Suprapubic skin (tissue), 4 donors: Measurements from ENCODE around the gene GALNT17. TPM values are rescaled to one million over a fixed set of nuclear protein-coding genes. Genes with fewer than 3 reads are reported as not detected.

Source experiments
- DNase-seq, 2 donors: peaks; one replicate each; pipeline ENCODE4 v3.0.0-alpha.2; 2019; ENCODE audit warnings: low spot score in 2 of 2
- H3K27ac ChIP-seq: fragments of 200-600 bp; sonication (generic); one replicate; pipeline ENCODE4 v1.5.1; 2019
- H3K27me3 ChIP-seq: fragments of 200-600 bp; sonication (generic); one replicate; pipeline ENCODE4 v1.5.1; 2019
- H3K36me3 ChIP-seq: fragments of 200-600 bp; sonication (generic); one replicate; pipeline ENCODE4 v1.5.1; 2019
- H3K4me1 ChIP-seq: fragments of 200-600 bp; sonication (generic); one replicate; pipeline ENCODE4 v1.5.1; 2019
- H3K4me3 ChIP-seq: fragments of 200-600 bp; sonication (generic); one replicate; pipeline ENCODE4 v1.5.1; 2019; ENCODE audit warnings: mild to moderate bottlenecking
- H3K9me3 ChIP-seq: fragments of 200-600 bp; sonication (generic); one replicate; pipeline ENCODE4 v1.5.1; 2019
- EP300 ChIP-seq: sonication (generic); formaldehyde crosslinking; IDR thresholded peaks from one replicate; pipeline ENCODE4 v1.6.1; 2017; ENCODE audit warnings: antibody characterized with exemption
- POLR2A ChIP-seq, 2 donors: fragments of 450-650 bp; IDR thresholded peaks; one replicate each; pipeline ENCODE4 v1.6.1; 2017; ENCODE audit warnings: antibody characterized with exemption in 2 of 2, mild to moderate bottlenecking in 2 of 2, moderate library complexity in 2 of 2
- POLR2AphosphoS5 ChIP-seq, 3 donors: sonication (generic); formaldehyde crosslinking; IDR thresholded peaks; one replicate each; pipeline ENCODE4 v1.6.1; 2017; ENCODE audit warnings: antibody characterized with exemption in 3 of 3
- WGBS: methylation state at CpG from one replicate; pipeline ENCODE4 v1.1.5; 2018; 5-methylcytosine and 5-hydroxymethylcytosine counted together
- total RNA-seq, 4 donors: library from RNA; depleted of rRNA; stranded (reverse); fragments of >200 nt; gene quantifications; one replicate each; pipeline ENCODE4 v1.1.0, GENCODE V29; 2016
- TF ChIP-seq, protein P1 (sequence below), 2 donors: fragments of 200-600 bp in 1 of 2; fragments of 450-650 bp in 1 of 2; sonication (generic) in 1 of 2; IDR thresholded peaks; one replicate each; pipeline ENCODE4 v1.5.1; 2016 to 2019; ENCODE audit warnings: antibody characterized with exemption in 2 of 2, mild to moderate bottlenecking in 1 of 2, moderate library complexity in 1 of 2

GALNT17 gene
- total RNA-seq, 4 donors from 2014 or later, result 2.0 to 4.7 (median 2.7) TPM

DNA sequence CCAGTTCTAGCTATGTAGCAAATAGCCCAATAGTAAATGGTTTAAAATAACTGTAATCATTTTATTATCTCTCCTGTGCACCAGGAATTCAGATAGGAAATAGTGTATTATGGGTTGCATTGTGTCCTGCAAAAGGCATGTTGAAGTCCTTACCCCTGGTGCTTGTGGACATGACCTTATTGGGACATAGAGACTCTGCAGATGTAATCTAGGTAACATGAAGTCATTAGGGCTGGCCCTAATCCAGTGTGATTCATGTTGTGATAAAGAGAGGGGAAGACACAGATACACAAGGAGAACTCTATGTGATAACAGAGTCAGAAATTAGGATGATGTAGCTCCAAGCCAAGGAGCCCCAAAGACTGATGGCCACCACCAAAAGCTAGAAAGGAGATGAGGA, 462.8 kb downstream of the GALNT17 start:
- Histone ChIP-seq H3K4me1 (no peaks in the 10 kb centered on the region), H3K4me3 (no peak overlapping the region), H3K9me3 (no peaks in the 10 kb centered on the region), H3K27me3 (no peaks in the 10 kb centered on the region), H3K27ac (no peak overlapping the region), H3K36me3 (no peaks in the 10 kb centered on the region)
- no peak for DNase-seq
- TF ChIP-seq POLR2A (IDR thresholded peaks at IDR 0.05) (no peak), EP300 (no peak), POLR2AphosphoS5 (IDR thresholded peaks at IDR 0.05) (no peak)
- TF ChIP-seq, protein P1, sequence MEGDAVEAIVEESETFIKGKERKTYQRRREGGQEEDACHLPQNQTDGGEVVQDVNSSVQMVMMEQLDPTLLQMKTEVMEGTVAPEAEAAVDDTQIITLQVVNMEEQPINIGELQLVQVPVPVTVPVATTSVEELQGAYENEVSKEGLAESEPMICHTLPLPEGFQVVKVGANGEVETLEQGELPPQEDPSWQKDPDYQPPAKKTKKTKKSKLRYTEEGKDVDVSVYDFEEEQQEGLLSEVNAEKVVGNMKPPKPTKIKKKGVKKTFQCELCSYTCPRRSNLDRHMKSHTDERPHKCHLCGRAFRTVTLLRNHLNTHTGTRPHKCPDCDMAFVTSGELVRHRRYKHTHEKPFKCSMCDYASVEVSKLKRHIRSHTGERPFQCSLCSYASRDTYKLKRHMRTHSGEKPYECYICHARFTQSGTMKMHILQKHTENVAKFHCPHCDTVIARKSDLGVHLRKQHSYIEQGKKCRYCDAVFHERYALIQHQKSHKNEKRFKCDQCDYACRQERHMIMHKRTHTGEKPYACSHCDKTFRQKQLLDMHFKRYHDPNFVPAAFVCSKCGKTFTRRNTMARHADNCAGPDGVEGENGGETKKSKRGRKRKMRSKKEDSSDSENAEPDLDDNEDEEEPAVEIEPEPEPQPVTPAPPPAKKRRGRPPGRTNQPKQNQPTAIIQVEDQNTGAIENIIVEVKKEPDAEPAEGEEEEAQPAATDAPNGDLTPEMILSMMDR (IDR thresholded peaks at IDR 0.05), result no peak

GRCh38 chr7:71595176-71595575, 463.2 kb downstream of the GALNT17 start:
- Histone ChIP-seq H3K9me3 (no peaks in the 10 kb centered on the region), H3K4me3 (no peak overlapping the region), H3K36me3 (no peaks in the 10 kb centered on the region), H3K27me3 (no peaks in the 10 kb centered on the region), H3K27ac (no peak overlapping the region), H3K4me1 (no peaks in the 10 kb centered on the region)
- no peak for TF ChIP-seq POLR2AphosphoS5 (IDR thresholded peaks at IDR 0.05)
- TF ChIP-seq EP300, result no peak
- TF ChIP-seq POLR2A (IDR thresholded peaks at IDR 0.05), result no peak
- TF ChIP-seq, protein P1 (IDR thresholded peaks at IDR 0.05), result no peak
- 90% methylated on average over 3 of the region's 3 CpGs for WGBS
- DNase-seq, result no peak

GRCh38 chr7:71598553-71598952, 466.6 kb downstream of the GALNT17 start:
- H3K9me3 ChIP-seq, result no peaks in the 10 kb centered on the region
- DNase-seq, result no peak
- H3K27me3 ChIP-seq, result no peaks in the 10 kb centered on the region
- H3K27ac ChIP-seq, result no peak overlapping the region
- no peak overlapping the region for H3K4me3 ChIP-seq
- TF ChIP-seq POLR2A (IDR thresholded peaks at IDR 0.05), result no peak
- TF ChIP-seq POLR2AphosphoS5 (IDR thresholded peaks at IDR 0.05), result no peak
- TF ChIP-seq, protein P1 (IDR thresholded peaks at IDR 0.05), result no peak
- no peak for TF ChIP-seq EP300
- H3K36me3 ChIP-seq, result no peaks in the 10 kb centered on the region
- H3K4me1 ChIP-seq, result no peaks in the 10 kb centered on the region
- 88% methylated on average over 6 of the region's 6 CpGs for WGBS

- TF ChIP-seq POLR2AphosphoS5 (IDR thresholded peaks at IDR 0.05), result no peak
- TF ChIP-seq, protein P1 (IDR thresholded peaks at IDR 0.05), result no peak
- no peak for TF ChIP-seq POLR2A (IDR thresholded peaks at IDR 0.05)
- TF ChIP-seq EP300, result no peak
- no peak overlapping the region for H3K4me3 ChIP-seq
- WGBS, result 38% methylated on average over 6 of the region's 6 CpGs
- no peaks in the 10 kb centered on the region for H3K9me3 ChIP-seq
- DNase-seq, result no peak
- H3K27me3 ChIP-seq, result no peaks in the 10 kb centered on the region
- H3K27ac ChIP-seq, result no peak overlapping the region
- no peaks in the 10 kb centered on the region for H3K36me3 ChIP-seq
- H3K4me1 ChIP-seq, result no peaks in the 10 kb centered on the region
These were observed 469.9 kb downstream of the GALNT17 start for GRCh38 chr7:71601851-71602250.

DNA sequence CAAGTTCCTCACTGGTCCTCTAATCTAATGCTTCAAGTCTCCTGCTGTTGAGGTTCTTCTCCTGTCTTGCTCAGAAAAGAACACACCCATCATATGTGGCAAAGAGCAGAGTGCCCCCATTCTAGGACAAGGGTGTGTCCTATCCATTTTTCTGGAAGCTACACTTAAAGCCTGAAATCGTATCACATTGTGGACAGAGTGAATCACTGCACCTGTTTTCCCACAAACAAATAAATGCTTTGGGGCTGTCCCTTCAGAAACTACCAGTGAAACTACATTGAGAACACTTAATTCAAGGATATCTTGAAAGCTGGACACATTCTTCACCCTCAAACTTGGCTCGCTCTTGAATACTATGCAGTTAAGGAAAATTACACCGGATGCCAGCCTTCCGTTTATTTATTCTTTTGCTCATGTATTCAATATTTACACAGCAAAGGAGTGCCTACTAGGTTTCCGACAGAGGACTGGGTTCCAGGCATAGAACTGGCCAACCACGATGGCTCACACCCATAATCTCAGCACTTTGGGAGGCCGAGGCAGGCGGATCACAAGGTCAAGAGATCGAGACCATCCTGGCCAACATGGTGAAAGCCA, 473.0 kb downstream of the GALNT17 start:
- H3K27me3 ChIP-seq, result no peaks in the 10 kb centered on the region
- H3K9me3 ChIP-seq, result peaks cover 8% of the 10 kb centered on the region
- DNase-seq, result no peak
- H3K4me1 ChIP-seq, result no peaks in the 10 kb centered on the region
- TF ChIP-seq EP300 (no peak), POLR2AphosphoS5 (IDR thresholded peaks at IDR 0.05) (no peak)
- TF ChIP-seq, protein P1 (IDR thresholded peaks at IDR 0.05), result no peak
- no peak overlapping the region for H3K27ac ChIP-seq
- no peak overlapping the region for H3K4me3 ChIP-seq
- 90% methylated on average over 9 of the region's 9 CpGs for WGBS
- H3K36me3 ChIP-seq, result no peaks in the 10 kb centered on the region
